Measurements from ENCODE around the gene ZNF32. TPM values are rescaled to one million over a fixed set of nuclear protein-coding genes. Genes with fewer than 3 reads are reported as not detected.

Gene ZNF32, protein sequence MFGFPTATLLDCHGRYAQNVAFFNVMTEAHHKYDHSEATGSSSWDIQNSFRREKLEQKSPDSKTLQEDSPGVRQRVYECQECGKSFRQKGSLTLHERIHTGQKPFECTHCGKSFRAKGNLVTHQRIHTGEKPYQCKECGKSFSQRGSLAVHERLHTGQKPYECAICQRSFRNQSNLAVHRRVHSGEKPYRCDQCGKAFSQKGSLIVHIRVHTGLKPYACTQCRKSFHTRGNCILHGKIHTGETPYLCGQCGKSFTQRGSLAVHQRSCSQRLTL
- 21.0 and 24.6 TPM in 2 replicates for total RNA-seq

DNA sequence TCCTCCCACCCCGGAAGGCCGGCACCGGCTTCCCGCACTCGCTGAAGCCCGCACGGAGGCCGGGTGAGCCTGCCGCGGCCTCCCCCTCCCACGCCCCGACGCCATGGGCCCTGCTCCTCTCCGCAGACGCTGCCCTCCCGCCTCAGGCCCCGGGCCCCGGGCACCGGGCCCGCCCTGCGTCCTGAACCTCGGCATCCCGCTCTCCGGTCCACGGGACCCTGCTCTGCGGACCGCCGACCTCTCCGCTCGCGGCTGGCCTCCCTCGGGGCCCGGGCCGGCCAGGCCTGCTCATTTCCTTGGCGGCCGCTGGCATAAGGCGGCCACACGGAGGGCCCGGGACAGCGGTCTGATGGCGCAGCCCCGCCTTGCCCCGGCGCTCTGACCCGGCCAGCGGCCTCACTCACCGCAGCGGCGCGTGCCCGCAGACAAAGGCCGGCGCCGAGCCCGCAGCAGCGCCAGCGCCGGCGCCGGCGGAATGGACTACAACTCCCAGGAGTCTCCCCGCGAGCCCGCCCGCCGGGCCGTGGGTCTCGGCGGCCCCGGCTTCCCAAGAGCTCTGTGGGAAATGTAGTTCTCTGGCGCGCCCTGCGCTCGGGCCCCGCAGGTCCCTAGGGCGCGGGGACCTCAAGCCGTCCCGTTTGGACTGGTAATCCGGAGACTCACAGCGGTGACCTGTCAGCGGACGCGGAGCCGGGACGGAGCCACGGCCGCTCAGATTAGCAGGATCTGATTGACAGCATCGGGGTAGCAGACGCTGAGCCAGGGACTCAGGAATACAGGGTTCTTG, at the start of gene ZNF32:
TSS of gene ZNF32 (minus strand) at position 484 of the 787 bp plus-strand sequence. CDS start 2,748 bp downstream, outside the sequence.
- DNase-seq (ENCODE audit: low read depth, low spot score): peak; percentile 40

DNA sequence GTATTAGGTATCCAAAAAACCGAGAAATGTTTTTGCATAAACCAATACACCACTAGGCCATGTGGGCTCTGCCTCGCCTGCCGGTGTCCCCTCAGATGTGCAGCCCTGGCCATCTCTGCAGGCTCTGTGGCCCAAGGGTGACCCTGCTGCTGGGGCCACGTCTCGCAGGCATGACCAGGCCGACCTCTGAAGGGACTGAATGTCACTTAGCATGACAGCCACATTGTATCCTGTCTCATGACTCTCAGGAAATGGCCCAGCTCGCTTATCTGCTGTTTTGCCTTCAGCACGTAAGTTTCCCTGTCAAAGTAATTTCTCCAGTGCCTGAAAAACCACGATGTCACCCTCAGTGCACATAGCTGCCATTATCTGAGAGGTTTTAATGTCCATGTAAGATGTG, 49.5 kb upstream of the ZNF32 start:
- no peak for DNase-seq (ENCODE audit: low read depth, low spot score)

DNA sequence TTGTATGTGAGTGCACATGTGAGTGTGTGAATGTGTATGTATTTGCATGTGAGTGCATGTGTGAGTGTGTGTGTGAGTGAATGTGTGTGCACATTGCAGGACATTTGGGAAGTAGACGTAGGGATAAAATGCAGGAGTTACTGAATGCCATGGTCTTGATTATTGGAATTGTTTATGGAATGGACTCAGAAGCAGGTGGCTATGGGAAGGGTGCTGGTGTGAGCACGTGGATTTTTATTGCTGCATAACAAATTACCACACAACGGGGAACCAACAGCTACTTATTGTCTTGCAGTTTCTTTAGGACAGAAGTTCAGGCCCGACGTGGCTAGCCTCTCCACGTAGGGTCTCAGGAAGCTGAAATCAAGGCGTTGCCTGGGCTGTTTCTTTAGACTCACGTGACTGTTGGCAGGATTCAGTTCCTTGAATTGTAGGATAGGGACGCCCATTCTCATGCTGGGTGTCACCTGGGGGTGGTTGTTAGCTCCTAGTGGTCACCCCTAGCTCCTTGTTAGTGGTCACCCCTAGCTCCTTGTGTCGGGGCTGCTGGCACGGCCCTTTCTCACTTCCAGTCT, 48.3 kb upstream of the ZNF32 start:
- DNase-seq (ENCODE audit: low read depth, low spot score): no peak

DNA sequence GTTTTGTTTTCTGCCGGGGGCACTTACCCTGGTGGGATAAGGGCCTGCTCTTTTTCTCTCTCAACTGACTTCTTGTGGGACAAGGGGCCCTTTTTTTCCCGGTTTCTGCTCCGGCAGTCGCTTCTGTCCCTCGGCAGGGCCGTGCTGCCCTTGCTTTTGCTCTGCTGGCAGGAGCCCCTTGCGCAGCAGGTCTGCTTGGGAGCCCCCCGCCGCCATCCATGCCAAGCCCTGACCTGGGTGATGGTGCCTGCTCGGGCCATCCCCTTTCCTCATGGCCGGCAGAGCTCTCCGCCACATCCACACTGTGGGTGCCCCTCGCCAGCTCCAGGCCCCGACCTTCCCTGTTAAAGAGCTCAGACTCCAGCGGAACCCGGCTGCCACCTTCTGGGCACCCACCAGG, 47.0 kb upstream of the ZNF32 start:
- DNase-seq (ENCODE audit: low read depth, low spot score): no peak

DNA sequence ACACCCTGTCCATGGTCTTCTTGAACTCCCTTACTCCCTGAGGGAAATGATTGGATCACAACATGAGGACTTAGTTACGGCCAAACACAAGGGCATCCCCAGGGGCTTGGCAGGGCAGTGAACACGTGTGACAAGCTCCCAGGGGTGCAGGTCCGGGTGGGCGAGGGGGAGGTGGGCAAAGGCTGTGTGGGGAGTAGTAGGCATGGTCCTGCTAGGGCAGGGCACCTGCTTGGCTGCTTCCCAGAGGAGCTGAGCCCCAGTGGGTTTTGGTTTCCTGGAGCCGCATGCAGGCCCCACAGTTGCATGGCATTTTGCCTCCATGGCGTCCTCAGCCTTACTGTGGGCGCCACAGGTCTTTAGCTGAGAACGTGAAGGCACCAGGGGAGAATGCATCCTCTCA, 46.6 kb upstream of the ZNF32 start:
- no peak for DNase-seq (ENCODE audit: low read depth, low spot score)

DNA sequence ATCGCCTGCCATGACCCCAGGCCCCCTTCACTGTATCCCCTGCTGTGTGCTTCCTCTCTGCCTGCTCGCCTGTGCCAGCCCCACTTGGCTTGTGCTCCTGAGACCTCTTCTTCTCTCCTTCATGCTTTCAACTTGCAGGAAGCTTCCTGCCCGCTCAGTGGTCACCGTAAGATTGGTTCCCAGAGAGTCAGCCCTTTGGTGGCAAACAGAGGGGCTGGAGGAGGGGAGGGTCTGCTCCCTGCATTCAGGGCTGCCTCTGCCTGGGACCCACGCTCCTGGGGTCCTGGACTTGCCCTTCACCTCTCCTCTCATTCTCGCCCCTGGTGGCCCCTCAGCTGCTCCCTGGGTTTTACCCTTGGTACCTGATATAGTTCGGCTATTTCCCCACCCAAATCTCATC, 45.8 kb upstream of the ZNF32 start:
- DNase-seq (ENCODE audit: low read depth, low spot score): no peak

DNA sequence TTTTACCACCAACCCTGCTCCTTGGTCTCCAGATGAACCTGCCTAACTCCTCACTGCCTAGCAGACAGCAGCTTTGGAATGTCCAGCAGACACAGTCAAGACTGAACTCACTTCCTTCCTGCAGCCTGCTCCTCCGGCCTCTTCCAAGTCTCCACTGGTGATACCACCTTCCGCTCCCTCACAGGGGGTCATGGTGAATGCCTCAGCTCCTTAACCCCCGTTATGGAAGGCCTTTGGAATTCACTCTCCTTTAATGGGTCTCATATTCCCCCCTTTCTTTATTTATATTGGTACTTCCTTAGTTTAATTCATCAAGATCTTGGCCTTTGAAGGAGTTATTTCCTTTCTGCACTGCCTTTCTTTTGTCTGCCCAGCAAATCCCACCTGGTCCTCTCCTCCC, 44.9 kb upstream of the ZNF32 start:
- peak; percentile 86 for DNase-seq (ENCODE audit: low read depth, low spot score)

DNA sequence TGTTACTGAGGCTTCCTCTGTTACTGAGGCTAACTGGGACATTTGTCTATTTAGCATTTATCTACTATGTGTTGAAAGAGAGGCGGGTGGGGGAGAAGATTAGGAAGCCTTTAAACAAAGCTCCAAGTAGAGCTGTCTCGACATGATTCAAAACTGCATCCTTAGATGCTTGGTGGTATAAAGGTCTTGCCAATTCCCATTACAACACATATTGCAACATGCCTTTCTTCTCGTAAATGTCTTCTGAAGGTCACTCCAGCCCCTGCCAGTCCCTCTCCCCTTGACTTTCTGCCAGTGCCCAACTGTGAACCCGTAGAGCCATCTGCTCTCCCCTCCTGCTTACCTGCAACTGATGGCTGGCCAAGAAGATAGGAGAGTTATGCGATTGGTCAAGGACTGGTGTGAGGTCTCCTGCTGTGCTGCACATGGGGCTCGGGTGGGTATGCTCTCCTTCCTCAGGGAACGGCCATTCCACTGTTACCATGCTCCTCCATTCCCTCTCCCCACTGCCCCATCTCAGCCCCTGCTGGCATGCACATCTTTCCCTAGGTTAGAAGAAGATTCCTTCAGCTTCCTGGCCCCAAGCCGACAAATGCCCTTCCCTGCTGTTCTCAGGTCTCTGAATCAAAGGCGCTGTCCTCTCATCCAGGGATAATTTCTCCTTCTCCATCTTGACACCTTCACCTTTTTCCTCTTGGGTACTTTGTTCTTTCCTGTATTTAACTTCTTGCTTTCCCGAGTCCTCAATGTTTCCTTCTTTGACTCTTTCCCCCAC, 43.6 kb upstream of the ZNF32 start:
- no peak for DNase-seq (ENCODE audit: low read depth, low spot score)

DNA sequence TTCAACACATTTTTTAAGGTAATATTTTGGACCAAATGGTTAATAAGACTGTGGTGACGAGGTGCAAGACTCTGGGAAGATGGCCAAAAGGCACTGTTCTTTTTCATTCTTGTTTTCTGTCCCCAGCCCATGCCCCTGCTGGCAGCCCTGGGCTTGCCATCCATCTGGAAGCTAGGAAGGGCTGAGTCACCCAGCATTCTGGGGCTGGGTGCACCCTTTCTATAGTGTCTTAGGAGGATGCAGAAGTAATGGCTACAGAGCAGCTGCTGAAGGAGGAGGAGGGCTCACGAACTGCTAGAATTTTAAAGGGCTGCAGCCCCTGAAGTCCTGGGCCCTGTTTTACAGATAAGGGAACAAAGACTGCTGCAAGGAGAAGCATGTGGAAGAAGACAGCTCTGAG, 42.8 kb upstream of the ZNF32 start:
- no peak for DNase-seq (ENCODE audit: low read depth, low spot score)

DNA sequence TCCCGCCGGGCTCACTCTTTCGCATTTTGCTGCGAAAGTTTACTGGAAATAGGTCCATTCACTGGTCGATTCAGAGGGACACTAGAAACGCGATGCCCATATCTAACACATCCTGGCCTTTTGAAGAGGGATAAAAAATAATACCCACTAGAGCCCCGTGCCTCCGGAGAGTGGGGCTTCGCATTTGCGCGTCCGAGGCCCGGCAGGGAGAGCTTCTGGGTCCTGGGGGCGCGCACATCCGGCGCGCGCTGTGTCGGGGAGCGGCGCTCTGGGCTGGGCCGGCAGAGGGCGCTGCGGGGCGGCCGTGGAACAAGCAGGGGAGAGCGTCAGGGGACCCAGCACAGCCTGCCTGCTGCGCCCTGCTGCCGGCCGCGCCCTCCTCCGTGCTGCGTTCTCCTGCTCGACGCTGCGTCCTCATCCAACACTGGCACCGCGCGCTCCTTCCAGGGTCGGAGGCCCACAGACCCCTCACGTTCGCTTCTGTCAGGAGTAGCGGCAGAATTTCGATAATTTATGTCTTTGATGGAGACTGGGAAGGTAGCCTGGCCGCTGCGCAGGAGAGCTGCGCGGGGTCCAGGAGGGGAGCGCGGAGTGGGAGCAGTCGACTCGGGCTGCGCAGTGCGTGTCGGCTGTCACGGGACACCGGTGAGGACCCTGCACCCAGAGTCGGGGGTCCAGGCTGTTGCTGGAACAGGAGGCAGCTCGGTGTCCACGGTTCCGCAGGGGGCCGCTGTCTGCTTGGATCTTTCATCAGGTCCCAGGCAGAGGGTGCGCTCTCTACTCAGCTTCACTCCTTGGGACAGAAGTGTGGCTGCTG, 41.5 kb upstream of the ZNF32 start:
- peak; percentile 29 for DNase-seq (ENCODE audit: low read depth, low spot score)

DNA sequence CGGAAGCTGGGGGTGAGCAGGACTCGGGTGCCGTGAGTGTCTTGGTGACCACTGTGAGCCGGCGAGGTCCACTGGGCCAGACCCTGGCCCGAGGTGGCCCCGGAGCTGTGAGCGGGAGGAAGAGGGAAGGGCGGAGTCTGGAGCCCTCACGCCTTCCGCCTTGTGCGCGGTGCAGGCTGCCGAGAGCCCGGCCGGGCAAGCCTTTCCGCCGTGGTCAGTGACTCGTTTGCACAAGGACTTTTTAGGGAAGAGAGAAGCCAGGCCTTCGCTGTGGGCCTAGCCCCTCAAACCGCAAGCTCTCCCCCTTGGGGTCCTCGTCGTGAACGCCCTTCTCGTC, 40.9 kb upstream of the ZNF32 start:
- DNase-seq (ENCODE audit: low read depth, low spot score): no peak

DNA sequence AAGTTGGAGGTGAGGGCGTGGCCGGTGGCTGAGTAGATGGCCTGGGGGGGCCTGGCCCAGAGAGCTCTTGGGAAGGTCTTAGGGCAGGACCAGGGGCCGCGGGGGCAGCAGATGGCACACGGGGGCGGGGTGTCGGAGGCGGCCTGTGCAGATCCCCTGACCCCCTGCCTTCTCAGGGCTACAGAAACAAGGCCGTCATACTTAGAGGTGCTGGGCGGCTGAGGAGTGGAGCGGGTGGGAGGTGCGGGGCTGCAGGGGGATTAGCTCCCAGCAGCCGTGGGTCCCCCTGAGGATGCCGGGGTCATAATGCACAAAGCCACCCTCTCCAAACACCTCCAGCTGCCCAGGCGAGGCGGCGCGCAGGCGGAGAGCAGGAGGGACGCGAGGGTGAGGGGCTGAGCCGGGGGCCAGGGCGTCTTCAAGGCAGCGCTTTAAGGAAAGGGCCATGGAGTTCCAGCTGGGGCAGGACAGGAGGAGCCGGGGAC, 40.4 kb upstream of the ZNF32 start:
- DNase-seq (ENCODE audit: low read depth, low spot score): no peak

DNA sequence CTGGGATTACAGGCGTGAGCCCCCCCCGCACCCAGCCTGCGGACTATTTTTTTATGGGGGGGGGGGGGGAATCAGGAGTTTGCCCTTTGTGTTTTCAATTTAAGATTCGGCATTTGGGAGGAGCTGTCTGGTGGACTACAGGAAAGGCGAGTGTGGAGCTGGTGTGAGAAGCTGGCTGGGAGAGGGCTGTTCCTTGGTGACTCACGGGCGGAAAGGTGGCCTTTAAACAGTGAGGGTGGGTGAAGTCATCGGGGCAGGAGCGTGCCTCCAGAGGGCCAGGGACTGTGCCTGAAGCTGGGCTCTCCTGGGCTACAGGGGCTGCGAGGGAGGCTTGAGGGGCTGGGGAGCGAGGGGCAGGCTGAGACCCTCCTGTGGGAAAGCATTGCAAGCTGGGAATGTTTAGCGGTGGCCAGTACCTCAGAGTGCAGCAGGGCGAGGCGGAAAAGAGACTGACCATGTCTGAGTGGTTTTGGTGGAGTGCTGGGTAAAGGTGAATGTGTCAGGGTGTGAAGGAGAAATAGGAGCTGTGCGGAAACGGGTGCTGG, 39.7 kb upstream of the ZNF32 start:
- no peak for DNase-seq (ENCODE audit: low read depth, low spot score)

DNA sequence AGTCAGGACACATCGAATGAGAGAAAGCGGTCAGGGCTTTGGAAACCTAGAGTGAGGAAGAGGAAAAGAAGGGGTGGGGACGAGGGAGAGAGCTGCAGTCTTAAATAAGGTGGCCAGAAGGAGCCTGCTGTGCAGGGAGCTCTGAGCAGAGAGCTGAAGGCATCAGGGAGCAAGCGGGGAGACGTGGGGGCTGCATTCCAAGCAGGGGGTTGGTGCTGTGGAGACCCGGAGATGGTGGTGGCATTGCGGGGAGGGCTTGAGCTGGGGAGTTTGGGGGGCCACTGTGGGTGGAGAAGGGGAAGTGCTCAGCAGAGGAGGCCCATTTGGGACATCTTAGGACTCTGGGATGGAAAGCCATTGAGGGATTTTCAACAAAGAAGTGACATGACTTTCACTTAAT, 38.7 kb upstream of the ZNF32 start:
- no peak for DNase-seq (ENCODE audit: low read depth, low spot score)

DNA sequence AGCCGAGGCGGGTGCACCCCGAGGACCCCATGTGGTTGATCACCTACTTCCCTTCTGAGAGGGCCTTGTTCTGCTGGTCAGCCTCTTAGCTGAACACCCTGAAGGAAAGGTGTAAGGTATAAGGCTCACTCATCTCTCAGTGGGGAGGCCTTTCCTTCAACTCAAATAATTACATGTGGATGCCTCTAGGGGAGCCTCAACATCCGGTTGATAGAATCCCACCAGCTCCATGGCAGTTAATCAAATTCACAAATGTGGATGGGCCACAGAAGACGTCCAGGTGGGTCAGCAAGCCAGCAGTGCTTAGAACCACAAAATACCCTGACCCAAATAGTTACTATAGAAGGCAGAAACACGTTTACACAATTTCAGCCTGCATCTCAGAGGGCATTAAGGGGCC, 37.7 kb upstream of the ZNF32 start:
- no peak for DNase-seq (ENCODE audit: low read depth, low spot score)

DNA sequence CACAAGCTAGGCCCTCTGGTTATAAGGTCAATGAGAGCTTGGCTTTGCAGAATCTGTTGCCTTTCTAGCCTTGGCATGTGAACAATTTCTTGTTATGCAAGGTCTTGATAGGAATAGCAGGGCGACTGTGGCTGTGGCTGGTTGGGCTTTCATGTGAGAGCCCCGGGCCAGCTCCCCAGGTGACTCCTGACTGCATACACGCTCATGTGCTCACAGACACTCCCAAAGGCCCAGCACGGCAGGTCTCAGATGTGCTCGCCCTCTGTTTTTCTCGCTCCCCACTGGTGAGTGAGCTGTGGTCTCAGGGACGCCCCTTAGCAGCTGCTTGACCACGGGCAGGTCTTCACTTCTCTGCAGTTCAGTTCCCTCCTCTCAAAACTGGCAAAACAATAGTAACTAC, 37.1 kb upstream of the ZNF32 start:
- no peak for DNase-seq (ENCODE audit: low read depth, low spot score)

DNA sequence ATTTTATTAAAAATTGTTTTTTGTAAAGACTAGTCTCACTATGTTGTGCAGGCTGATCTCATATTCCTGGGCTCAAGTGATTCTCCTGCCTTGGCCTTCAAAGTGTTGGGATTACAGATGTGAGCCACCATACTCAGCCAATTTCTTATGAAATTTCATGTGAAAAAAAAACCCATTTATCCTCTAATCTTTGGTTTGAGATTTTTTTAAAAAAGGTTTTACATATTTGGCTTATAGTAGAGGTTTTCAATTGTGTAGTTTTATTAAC, 35.5 kb upstream of the ZNF32 start:
- DNase-seq (ENCODE audit: low read depth, low spot score): no peak

DNA sequence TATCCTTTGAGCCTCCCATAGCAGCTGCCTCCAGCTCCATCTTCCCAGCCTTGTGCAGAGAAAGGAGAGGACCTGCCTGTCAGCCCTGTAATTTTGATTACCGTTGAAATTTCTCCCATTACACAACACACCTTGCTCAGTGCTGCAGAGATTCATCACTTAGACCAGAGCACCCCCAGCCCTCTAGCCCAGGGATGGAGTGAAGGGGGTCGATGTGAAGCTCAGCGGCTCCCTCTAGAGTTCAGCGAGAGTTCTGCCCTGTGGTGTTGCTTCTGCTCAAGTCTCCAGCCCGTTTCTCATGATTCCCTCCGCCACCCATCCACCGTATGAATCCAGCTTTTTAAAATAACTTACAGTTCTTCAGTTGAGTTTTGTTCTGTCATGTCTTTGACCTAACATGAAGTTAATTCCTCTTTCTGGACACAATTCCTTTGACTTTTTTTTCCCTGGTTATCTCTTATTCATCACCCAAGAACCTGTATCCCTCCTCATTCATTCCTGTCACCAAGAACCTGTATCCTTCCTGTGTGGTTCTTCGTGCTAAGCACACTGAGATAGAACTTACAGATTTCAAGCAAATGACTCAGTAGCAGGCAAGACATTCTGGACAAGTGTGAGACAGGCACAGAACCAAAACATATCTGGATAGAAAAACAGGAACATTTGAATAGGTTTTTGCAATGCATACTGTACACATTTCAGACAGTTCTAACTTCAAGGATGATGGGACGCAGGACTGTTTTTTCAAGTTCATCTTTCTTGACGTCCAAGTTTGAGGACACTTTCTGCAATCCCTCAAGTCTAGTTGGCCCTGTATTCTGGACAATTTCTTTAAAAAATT, 35.0 kb upstream of the ZNF32 start:
- no peak for DNase-seq (ENCODE audit: low read depth, low spot score)

DNA sequence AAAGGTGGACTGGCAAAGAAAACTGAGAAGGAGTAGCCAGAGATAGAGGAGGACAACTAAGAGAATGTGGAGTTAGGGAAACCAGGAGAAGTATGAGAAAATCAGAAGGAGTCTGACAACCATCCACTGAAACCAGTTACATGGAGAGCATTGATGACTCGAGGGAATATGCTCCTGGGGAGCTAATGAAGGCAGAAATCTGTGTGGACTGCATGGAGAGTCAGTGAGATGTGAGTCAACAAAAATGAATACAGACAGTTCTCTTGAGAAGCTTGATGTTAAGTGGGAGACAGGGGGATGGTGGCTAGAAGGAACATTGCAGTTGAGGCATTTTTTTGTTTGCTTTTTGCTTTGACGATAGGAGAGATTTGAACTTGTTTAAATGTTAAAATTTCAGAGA, 34.3 kb upstream of the ZNF32 start:
- no peak for DNase-seq (ENCODE audit: low read depth, low spot score)

DNA sequence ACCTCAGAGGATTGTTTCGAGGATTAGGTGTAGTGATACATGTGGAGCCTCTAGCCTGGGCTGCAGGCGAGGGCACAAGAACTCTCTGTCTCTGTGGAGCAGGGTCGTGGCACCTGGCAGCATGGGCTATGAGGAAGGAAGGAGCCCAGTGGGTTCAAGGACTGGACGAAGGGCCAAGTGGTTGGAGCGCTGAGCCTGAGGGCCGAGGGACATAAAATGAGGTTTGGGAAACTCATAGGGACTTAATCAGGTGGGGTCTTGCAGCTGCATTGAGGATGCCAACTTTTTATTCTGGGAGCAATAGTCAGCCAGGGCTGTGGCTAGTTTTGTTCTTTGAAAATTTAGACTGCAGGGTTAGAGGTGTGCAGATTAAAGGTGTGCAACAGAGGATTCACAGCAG, 33.0 kb upstream of the ZNF32 start:
- DNase-seq (ENCODE audit: low read depth, low spot score): no peak
